GM20431 (cell line): ENCODE data around the gene SHOX.

ENCODE experiments used
- in situ Hi-C: fragments of 300-500 bp; cut with MseI, MboI; formaldehyde crosslinking; loops from one replicate; pipeline ENCODE4 v1.15.0; 2020; ENCODE audit warnings: low sequenced_read_pairs; ENCODE audit not compliant: unreplicated experiment

The SHOX gene

DNA sequence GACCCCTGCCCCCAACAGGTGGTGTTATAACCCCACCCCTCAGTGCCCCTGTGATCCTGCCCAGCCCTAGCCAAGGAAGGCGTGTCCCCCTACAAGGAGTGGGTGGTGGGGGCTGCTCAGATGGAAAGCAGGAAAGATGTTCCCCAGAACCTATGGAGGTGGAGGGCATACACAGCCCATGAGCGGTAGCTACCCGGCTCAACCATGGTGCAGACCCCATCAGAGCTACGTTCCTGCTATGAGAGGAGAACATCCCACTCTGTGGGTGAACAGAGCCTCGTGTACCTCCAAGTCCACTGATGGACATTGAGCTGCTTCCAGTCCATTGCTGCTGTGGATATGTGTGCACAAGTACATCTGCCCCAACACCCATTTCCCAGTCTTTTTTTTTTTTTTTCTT, 71.1 kb downstream of the SHOX start:
- in situ Hi-C loops: no loop called here

DNA sequence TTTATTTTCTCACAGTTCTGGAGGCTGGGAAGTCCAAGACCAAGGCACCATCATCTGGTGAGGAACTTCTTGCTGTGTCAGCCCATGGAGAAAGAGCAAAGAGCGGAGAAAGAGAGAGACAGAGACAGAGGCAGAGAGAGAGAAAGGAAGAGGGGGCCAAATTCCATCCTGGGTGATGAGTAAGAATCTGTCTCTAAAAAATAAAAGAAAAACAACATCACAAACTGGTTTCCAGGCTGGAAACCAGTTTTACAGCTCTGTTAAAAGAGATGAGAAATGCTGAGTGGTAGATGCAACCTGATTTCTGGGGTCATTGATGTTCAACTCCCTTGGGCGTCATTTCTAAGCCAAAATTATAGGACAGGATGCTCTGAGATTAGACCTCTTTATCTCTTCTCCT, 72.9 kb downstream of the SHOX start:
- in situ Hi-C loops: no loop called here

DNA sequence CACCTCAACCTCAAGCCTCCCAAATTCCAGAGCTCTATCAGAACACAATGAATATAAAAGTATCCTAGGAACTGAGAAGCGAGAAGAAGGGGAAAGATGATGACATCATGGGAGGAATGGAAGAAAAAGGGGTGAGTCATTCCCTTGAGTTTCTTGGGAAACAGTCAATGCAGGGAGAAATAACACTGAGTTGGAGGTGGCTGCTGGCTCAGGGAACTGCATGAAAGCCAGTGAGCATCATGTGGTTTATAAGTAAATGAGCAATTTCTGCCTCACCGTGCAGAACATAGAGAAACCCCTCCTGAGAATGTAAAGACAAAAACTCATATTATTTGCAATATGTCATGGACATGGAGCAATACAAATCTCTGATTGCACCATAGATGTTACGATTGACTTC, 73.3 kb downstream of the SHOX start:
- in situ Hi-C loops: no loop called here
